H1 (cell line): ENCODE measurements around the gene EIF2A. TPM values are rescaled to one million over a fixed set of nuclear protein-coding genes. Genes with fewer than 3 reads are reported as not detected.

Source experiments
- CHD7 ChIP-seq: fragments of 300-600 bp; sonication (generic); IDR thresholded peaks from 2 replicates; pipeline ENCODE4 v1.7.1; 2012; ENCODE audit warnings: low read length, moderate library complexity, mild to moderate bottlenecking, inconsistent platforms; ENCODE audit not compliant: insufficient replicate concordance
- POLR2A ChIP-seq, 2 experiments: IDR thresholded peaks; 1 replicate in 1 of 2; 2 replicates in 1 of 2; pipeline ENCODE4 v1.6.1; 2011; ENCODE audit warnings: low read depth in 2 of 2, low read length in 2 of 2, mild to moderate bottlenecking in 2 of 2; ENCODE audit errors: control extremely low read depth in 1 of 2
- polyA plus RNA-seq, 7 experiments: library from polyadenylated mRNA; depleted of rRNA in 3 of 7; stranded (reverse) in 5 of 7; unstranded in 2 of 7; fragments of >200 nt in 5 of 7; fragments of 200-250 nt in 2 of 7; gene quantifications; 1 replicate in 5 of 7; 2 replicates in 1 of 7; 4 replicates in 1 of 7; pipeline versions ENCODE4 v1.2.1 to v1.2.3, GENCODE V29; 2011 to 2013; ENCODE audit warnings: missing spikeins in 2 of 7, mixed read lengths in 2 of 7
- total RNA-seq: library from RNA; stranded (reverse); fragmentation: NEBNext Ultra II Directional; extraction: Animal tissue kit (Norgen Biotek cat#: 25700); gene quantifications from 2 replicates; pipeline ENCODE4 v1.2.1, GENCODE V29; 2021

The EIF2A gene
- total and polyA plus RNA-seq, 2 of the 8 experiments (the other 6 are each of a cell fraction or from before 2014, with no cell fraction given), result 59.3 to 91.6 TPM

GRCh38 chr3:150582620-150583019, 36.0 kb downstream of the EIF2A start (continued):
- TF ChIP-seq CHD7 (no peak), POLR2A (IDR thresholded peaks at IDR 0.05; ENCODE audit: control extremely low read depth in 1 of 2, low read depth in 2 of 2, low read length in 2 of 2) (no peak)
